Urinary bladder (tissue), 4 donors: ENCODE results near the gene HES5. TPM values are rescaled to one million over a fixed set of nuclear protein-coding genes. Genes with fewer than 3 reads are reported as not detected.
"Not testable (repeated sequence)": the region's sequence is repeated elsewhere in the genome, so short reads cannot be mapped to it uniquely, and the experiment has no call there.

ENCODE experiments used
- DNase-seq: peaks from one replicate; pipeline ENCODE4 v3.0.0-alpha.2; 2015; ENCODE audit errors: extremely low spot score
- H3K27ac ChIP-seq: one replicate; pipeline ENCODE4 v1.5.1; 2013; ENCODE audit warnings: low read depth, mild to moderate bottlenecking, moderate library complexity
- H3K36me3 ChIP-seq: one replicate; pipeline ENCODE4 v1.6.1; 2013; ENCODE audit warnings: mild to moderate bottlenecking, moderate library complexity; ENCODE audit not compliant: insufficient read depth
- H3K4me1 ChIP-seq: one replicate; pipeline ENCODE4 v1.6.1; 2013; ENCODE audit warnings: mild to moderate bottlenecking, moderate library complexity; ENCODE audit not compliant: insufficient read depth
- H3K4me3 ChIP-seq: one replicate; pipeline ENCODE4 v1.5.1; 2013; ENCODE audit warnings: low read depth, low read length
- WGBS: extraction: QIAGEN DNeasy Blood & Tissue Kit; methylation state at CpG from one replicate; pipeline ENCODE4 v1.1.7; 2013; 5-methylcytosine and 5-hydroxymethylcytosine counted together
- polyA plus RNA-seq: library from polyadenylated mRNA; stranded (reverse); fragments of 200-250 nt; gene quantifications from one replicate; pipeline ENCODE4 v1.2.3, GENCODE V29; 2013
- total RNA-seq: library from RNA; depleted of rRNA; stranded (reverse); fragments of >200 nt; gene quantifications from one replicate; pipeline ENCODE4 v1.2.3, GENCODE V29; 2014
- donor health status: healthy with polysubstance abuse.
- donor health status: healthy.

The HES5 gene
- total RNA-seq (2.5 TPM), polyA plus RNA-seq (0.42 TPM)

- no peak for DNase-seq
- H3K4me1 ChIP-seq, result peaks cover under 1% of the 10 kb centered on the region
- H3K27ac ChIP-seq, result no peak within 1 kb of the TSS
- whole genome bisulfite sequencing, result 1% methylated on average over 91 of the region's 91 CpGs
- H3K36me3 ChIP-seq, result no peaks in the 10 kb centered on the region
- H3K4me3 ChIP-seq, result peak within 1 kb of the TSS; percentile 33
These were observed at the start of gene HES5 for GRCh38 chr1:2529784-2530512. TSS of gene HES5 (minus strand) at chr1:2530263. CDS start at chr1:2530164, 99 bp downstream.

GRCh38 chr1:2578758-2579118 is 48.7 kb upstream of the HES5 start:
- DNase-seq, result no peak
- H3K36me3 ChIP-seq, result no peaks in the 10 kb centered on the region
- no peaks in the 10 kb centered on the region for H3K4me1 ChIP-seq
- no peak overlapping the region for H3K4me3 ChIP-seq
- no peak overlapping the region for H3K27ac ChIP-seq
- 38% methylated on average over 4 of the region's 4 CpGs for WGBS

- 74% methylated on average over 21 of the region's 23 CpGs for WGBS
- H3K4me1 ChIP-seq, DNase-seq, H3K36me3 ChIP-seq, H3K4me3 ChIP-seq: not testable (repeated sequence)
- H3K27ac ChIP-seq, result peak overlapping the region; percentile 90
These were observed 47.6 kb upstream of the HES5 start for GRCh38 chr1:2577565-2578075.

GRCh38 chr1:2575801-2576663 is 46.0 kb upstream of the HES5 start:
- WGBS, result 77% methylated on average over 23 of the region's 23 CpGs
- Histone ChIP-seq H3K36me3 (no peaks in the 10 kb centered on the region), H3K4me1 (no peaks in the 10 kb centered on the region), H3K4me3 (no peak overlapping the region), H3K27ac (peak overlapping the region; percentile 2)
- DNase-seq, result no peak

- DNase-seq, result no peak
- Histone ChIP-seq H3K36me3 (no peaks in the 10 kb centered on the region), H3K27ac (no peak overlapping the region), H3K4me1 (no peaks in the 10 kb centered on the region), H3K4me3 (no peak overlapping the region)
- WGBS, result 83% methylated on average over 9 of the region's 9 CpGs
These were observed 44.3 kb upstream of the HES5 start for GRCh38 chr1:2574350-2574749.

GRCh38 chr1:2573250-2573920 is 43.3 kb upstream of the HES5 start:
- Histone ChIP-seq H3K4me1 (no peaks in the 10 kb centered on the region), H3K36me3 (no peaks in the 10 kb centered on the region), H3K27ac (no peak overlapping the region), H3K4me3 (no peak overlapping the region)
- 89% methylated on average over 8 of the region's 8 CpGs for WGBS
- DNase-seq, result no peak

- H3K27ac ChIP-seq, result no peak overlapping the region
- no peaks in the 10 kb centered on the region for H3K4me1 ChIP-seq
- H3K4me3 ChIP-seq, result no peak overlapping the region
- 84% methylated on average over 9 of the region's 9 CpGs for WGBS
- no peak for DNase-seq
- no peaks in the 10 kb centered on the region for H3K36me3 ChIP-seq
These were observed 41.3 kb upstream of the HES5 start for GRCh38 chr1:2571348-2571747.

- DNase-seq, result no peak
- no peaks in the 10 kb centered on the region for H3K4me1 ChIP-seq
- 80% methylated on average over 17 of the region's 17 CpGs for WGBS
- no peak overlapping the region for H3K4me3 ChIP-seq
- no peaks in the 10 kb centered on the region for H3K36me3 ChIP-seq
- no peak overlapping the region for H3K27ac ChIP-seq
These were observed 40.3 kb upstream of the HES5 start for GRCh38 chr1:2570332-2570731.

- not testable (repeated sequence) for H3K36me3 ChIP-seq, H3K4me1 ChIP-seq, DNase-seq, H3K27ac ChIP-seq, H3K4me3 ChIP-seq
- 79% methylated on average over 13 of the region's 13 CpGs for WGBS
These were observed 39.6 kb upstream of the HES5 start for GRCh38 chr1:2569703-2570102.

GRCh38 chr1:2569060-2569459 is 39.0 kb upstream of the HES5 start:
- Histone ChIP-seq H3K27ac (no peak overlapping the region), H3K4me1 (no peaks in the 10 kb centered on the region), H3K4me3 (no peak overlapping the region), H3K36me3 (no peaks in the 10 kb centered on the region)
- no peak for DNase-seq
- 75% methylated on average over 17 of the region's 17 CpGs for WGBS

GRCh38 chr1:2568187-2568816 is 38.2 kb upstream of the HES5 start:
- not testable (repeated sequence) for DNase-seq
- 44% methylated on average over 13 of the region's 17 CpGs for WGBS

GRCh38 chr1:2567083-2567679 is 37.1 kb upstream of the HES5 start:
- Histone ChIP-seq H3K4me1 (no peaks in the 10 kb centered on the region), H3K4me3 (no peak overlapping the region), H3K36me3 (no peaks in the 10 kb centered on the region), H3K27ac (no peak overlapping the region)
- WGBS, result 84% methylated on average over 16 of the region's 16 CpGs
- no peak for DNase-seq

More at GRCh38 chr1:2568187-2568816, 38.2 kb upstream of the HES5 start:
- H3K4me1 ChIP-seq, H3K27ac ChIP-seq, H3K36me3 ChIP-seq, H3K4me3 ChIP-seq: not testable (repeated sequence)
